IMR-90 (cell line): ENCODE results near the gene THOC2.

Source experiments
- POLR2A ChIP-seq: IDR thresholded peaks from 2 replicates; pipeline ENCODE4 v1.6.1; 2012; ENCODE audit warnings: mild to moderate bottlenecking, low read depth, low read length
- RAD21 ChIP-seq: IDR thresholded peaks from 2 replicates; pipeline ENCODE4 v1.6.1; 2012; ENCODE audit warnings: low read length, improper control_type of control experiment
- RFX5 ChIP-seq: IDR thresholded peaks from 2 replicates; pipeline ENCODE4 v1.8.0; 2012; ENCODE audit warnings: low read depth, mild to moderate bottlenecking, low read length, moderate library complexity
- SMC3 ChIP-seq: fragments of 150-350 bp; IDR thresholded peaks from 2 replicates; pipeline ENCODE4 v1.6.1; 2016; ENCODE audit warnings: low read depth, mild to moderate bottlenecking, antibody characterized with exemption, low read length, moderate library complexity

- no peak for TF ChIP-seq RFX5
- no peak for TF ChIP-seq SMC3
- TF ChIP-seq RAD21, result no peak
- no peak for TF ChIP-seq POLR2A
These were observed 21.0 kb upstream of the THOC2 start for GRCh38 chrX:123753656-123754350.
